Astrocyte (in vitro differentiated cells and primary cell): ENCODE measurements around the gene FRMD6.

ENCODE experiments used
- EZH2 ChIP-seq: IDR thresholded peaks from 2 replicates; pipeline ENCODE4 v1.6.1; 2012; ENCODE audit warnings: mild to moderate bottlenecking, low read length, inconsistent platforms; ENCODE audit not compliant: insufficient read depth
- TF ChIP-seq, protein P1 (sequence below): IDR thresholded peaks from 2 replicates; pipeline ENCODE4 v1.5.1; 2011; ENCODE audit warnings: low read depth, mild to moderate bottlenecking, inconsistent platforms, low read length, moderate library complexity; ENCODE audit not compliant: insufficient read depth

DNA sequence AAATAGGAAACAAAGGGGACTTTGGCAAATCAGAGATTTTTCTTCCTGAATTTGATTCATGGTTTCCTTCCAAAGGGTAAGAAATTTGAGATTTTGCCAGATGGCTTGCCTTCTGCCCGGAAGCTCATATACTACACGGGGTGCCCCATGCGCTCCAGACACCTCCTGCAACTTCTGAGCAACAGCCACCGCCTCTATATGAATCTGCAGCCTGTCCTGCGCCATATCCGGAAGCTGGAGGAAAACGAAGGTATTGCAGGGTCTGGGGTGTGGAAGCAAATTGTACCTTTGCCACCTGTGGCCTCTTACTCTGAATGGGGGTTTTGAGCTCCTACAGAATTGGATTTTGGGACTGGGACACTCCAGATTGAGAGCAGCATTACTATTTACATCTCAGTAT is 63.5 kb downstream of the FRMD6 start:
- TF ChIP-seq, protein P1, sequence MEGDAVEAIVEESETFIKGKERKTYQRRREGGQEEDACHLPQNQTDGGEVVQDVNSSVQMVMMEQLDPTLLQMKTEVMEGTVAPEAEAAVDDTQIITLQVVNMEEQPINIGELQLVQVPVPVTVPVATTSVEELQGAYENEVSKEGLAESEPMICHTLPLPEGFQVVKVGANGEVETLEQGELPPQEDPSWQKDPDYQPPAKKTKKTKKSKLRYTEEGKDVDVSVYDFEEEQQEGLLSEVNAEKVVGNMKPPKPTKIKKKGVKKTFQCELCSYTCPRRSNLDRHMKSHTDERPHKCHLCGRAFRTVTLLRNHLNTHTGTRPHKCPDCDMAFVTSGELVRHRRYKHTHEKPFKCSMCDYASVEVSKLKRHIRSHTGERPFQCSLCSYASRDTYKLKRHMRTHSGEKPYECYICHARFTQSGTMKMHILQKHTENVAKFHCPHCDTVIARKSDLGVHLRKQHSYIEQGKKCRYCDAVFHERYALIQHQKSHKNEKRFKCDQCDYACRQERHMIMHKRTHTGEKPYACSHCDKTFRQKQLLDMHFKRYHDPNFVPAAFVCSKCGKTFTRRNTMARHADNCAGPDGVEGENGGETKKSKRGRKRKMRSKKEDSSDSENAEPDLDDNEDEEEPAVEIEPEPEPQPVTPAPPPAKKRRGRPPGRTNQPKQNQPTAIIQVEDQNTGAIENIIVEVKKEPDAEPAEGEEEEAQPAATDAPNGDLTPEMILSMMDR: no peak
- no peak for TF ChIP-seq EZH2
